HG02970 (cell line): Measurements from ENCODE around the gene ARFGEF2.
"Not testable (repeated sequence)": the region's sequence is repeated elsewhere in the genome, so short reads cannot be mapped to it uniquely, and the experiment has no call there.

Source experiments
- ATAC-seq: cut with Tn5 transposase; IDR thresholded peaks from one replicate; pipeline ENCODE4 v1.9.1; 2021; ENCODE audit warnings: mild to moderate bottlenecking, moderate library complexity, moderate number of reproducible peaks; ENCODE audit not compliant: unreplicated experiment, low FRiP score

Gene ARFGEF2

DNA sequence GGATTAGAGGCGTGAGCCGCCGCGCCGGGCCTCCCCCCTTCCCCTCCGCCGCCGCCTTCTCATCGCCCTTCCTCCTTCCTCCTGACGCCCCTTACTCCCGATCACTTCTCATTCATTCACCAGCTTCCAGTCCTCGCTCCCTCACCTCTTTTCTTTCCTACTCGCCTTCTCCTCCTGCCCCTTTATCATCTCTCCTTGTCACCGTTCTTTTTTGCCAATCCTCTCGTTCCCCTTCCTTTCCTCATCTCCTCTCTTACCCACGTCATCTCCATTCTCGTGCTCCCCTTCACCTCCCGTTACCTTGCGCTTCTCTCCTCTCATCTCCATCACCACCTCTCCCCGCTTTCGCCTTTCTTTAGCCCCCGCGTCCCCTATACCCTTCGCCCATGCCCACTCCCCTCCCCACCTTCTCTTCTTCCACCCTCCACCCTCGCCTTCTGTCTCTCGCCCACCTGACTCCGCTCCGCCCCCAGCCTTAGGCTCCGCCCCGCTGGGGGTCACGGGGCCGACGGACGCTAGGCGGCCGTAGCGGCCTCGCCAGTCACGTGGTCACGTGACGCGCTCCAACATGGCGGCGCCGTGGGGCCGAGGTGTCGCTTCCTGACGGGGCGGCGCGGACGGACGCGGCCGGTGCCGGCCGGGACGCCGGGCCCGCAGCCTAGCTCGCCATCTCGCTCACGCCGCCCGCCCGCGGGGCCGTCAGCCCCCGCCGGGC, at the start of gene ARFGEF2:
TSS of gene ARFGEF2 (plus strand) at position 544 of the 715 bp plus-strand sequence. CDS start 179 bp downstream, outside the sequence.
- ATAC-seq = peak; percentile 90

DNA sequence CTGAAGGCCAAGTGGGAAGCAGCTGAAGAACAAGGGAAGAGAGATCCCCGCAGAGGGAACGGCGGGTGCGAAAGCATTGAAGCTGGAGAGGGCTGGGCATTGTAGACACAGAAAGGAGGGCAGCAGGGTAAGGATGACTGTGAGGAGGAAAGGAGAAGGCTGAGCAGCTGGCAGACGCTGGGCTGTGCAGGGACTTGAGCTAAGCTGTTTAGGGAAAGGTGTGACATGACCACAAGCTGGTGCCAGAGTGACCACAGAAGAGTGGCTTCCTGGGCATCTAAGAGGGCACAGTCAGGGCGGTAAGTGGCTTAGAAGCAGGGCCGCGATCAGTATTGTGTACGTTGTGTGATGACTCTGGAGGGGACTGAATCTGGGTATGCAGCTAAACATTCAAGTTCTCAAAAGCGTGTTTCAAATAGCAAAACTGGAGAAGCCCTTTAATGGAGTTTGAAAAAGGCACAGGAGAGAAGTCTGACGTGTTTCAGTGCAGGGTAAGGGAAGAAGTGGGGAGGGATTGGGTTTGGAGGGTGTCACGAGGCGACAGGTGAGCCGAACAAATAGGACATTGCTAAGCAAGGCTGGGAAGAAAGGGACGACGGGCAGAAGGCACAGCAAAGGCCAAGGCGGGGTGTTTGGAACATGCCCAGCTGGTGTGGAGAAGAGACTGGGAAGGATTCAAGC, 46.1 kb upstream of the ARFGEF2 start:
- ATAC-seq = no peak

DNA sequence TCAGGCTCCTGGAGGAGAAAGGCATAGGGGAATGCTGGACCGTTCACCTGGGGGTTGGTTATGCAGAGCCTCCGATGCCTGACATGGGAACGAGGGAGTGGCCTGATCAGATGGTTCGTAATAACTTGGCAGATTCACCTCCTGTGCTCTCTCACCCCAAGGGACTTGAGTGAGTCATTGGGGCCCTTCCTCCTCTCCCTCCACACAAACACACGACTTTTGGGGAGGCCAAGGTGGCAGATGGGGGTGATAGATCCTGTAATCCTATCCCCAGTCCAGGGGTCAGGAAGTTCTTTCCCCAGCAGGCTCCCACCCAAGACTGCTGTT, 45.6 kb upstream of the ARFGEF2 start:
- no peak for ATAC-seq

DNA sequence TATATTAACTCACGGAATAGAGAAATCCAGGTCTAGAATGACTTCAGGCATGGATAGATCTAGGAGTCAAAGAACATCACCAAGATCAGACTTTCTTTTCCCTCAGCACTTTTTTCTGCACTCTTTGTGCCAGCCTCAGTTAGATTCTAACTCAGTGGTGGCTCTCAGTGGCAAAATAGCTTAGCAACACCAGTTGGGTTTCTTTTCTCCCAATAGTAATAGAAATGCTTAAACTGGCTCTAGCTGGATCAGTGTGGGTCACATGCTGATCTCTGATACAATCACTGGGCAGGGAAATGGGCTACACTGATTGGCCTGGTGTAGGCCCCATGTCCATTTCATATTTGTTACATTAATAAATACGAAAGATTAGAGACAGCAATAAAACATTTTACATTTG, 44.2 kb upstream of the ARFGEF2 start:
- ATAC-seq = no peak

DNA sequence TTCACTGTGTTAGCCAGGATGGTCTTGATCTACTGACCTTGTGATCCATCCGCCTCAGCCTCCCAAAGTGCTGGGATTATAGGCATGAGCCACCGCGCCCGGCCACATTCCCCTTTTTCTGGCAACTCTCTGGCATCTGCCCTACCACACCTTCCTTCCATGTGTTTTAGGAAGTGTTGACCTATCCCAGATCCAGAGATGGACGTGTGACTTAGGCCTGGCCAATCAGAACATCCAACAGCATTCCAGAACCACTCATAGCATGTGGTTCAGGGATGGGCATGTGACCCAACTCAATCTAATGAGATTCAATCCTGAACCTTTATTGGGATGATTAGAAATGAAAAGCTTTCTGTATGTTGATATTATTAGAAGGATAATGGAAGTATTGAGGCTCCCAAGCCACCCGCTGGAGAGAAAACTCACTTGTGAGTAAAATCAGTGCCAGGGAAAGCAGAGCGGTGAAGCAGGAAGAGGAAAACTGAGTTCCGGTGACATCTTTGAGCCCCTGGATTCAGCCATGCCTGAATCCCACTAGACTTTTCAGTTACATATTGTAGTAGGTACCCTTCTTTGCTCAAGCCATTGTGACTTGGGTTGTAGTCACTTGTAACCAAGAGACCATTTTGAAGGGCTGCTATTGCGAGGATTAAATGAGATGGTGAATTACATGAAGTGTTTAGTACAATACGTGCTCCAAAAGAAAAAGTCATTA, 42.8 kb upstream of the ARFGEF2 start:
- ATAC-seq = no peak

DNA sequence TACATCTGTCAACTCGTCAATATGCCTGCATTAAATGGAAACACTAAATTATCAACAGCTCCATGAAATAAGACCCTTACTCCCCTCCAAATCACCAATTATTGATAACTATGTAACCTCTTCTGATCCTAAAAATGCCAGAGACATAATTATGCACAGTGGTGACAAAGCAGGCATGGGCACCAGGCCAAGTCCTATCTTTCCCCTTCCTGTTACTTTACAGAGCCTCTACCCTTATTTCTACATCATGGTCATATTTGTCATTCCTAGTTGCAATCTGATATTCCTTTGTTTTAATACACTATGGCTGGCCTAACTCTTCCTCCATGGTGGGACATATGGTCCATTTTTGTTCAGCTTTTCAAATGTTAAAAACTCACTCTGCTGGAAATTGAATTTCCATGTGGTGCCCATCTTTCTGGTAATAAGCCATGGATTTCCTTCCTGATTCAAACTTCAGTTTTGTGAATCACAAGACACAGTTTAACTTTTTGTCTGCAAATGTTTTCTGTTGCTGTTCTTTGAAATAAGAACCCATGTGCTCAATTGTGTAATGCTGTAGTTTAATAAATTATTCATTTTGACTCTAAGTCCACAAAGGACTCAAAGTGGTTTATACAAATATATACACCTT, 41.8 kb upstream of the ARFGEF2 start:
- ATAC-seq = no peak

DNA sequence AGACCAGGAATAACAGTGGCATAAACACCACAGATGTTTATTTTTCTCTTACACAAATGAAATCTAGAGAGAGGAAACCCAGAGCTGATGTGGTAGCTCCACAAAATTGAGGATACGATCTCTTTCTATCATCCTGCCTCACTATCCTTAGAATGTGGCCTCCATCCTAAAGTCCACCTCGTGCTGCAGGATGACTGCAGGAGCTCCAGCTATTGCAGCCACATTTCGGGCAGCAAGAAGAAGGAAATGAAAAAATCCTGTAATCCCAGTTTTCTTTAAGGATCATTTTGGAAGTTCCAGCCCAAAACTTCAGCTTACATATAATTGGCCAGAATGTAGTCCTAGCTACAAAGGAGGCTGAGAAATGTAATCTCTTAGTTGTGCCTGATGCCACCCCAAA, 41.2 kb upstream of the ARFGEF2 start:
- ATAC-seq = no peak

DNA sequence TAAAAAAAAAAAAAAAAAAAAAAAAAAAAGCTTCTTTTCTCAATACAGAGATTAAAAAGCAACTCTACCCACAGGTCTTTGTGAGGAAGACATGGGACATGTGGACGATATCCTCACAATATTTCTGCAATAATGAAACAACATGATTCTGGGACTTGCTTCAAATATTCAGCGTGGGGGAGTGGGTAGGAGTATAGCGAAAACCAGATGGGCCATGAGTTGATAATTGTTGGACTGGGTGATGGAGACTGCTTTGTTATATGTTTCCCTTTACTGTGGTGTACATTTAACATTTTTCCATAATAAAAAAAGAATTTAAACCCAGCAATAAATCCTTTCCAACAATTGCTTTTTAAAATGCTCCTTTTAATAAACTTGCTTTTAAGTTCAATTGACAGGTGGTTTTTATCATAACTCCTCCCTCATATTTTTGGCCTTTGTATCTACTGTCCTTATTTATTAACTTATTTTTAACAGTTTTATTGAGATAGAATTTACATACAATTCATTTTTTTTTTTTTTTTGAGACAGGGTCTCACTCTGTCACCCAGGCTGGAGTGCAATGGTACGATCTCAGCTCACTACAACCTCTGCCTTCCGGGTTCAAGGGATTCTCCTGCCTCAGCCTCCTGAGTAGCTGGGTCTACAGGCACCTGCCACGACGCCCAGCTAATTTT, 40.4 kb upstream of the ARFGEF2 start:
- no peak for ATAC-seq

DNA sequence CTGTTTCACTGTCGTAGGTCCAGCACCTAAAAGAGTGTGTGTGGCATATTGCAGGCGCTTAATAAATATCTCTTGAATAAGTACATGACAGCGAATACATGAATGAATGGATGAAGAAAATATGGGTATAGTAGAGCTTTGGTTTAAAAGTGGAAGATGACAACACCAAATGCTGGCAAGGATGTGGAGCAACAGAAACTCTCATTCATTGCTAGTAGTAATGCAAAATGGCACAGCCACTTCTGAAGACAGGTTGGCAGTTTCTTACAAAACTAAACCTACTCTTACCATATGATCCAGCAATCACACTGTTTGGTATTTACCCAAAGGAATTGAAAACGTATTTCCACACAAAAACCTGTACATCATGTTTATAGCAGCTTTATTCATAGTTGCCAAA, 36.3 kb upstream of the ARFGEF2 start:
- ATAC-seq = no peak

DNA sequence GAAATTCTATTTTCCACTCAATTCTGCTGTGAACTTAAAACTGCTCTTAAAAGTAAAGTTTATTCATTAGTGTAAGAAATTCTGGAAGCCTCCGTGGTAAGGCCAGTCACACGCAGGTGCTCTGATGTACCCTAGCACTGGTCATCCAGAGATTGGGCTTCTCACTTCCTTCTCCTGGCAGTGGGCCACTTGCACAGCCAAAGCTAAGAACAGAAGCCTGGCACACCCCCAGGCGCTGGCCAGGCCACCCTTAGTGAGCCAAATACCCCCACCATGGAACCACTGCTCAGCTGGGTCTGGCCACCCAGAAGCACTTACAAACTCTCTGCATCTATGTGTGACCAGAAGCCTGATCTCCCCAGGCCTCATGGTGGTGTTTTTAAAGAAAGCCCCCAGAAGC, 35.3 kb upstream of the ARFGEF2 start:
- no peak for ATAC-seq

DNA sequence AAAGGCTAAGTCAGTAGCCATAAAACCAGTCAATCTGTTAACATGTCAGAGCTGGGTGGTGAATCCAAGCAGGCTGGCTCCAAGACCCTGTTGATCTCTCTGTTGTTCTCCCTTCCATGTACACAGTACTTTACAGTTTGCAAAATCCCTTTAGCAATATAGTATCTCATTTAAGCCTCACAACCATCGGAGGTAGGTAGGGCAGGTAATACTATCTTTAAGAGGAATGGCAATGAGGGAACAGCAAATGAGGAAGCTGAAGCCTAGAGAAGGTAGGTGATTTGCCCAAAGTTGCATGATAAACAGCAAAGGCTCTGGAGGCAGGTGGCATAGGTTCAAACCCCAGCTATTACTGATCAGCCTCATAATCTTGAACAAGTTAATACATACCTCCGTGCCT, 34.7 kb upstream of the ARFGEF2 start:
- no peak for ATAC-seq

DNA sequence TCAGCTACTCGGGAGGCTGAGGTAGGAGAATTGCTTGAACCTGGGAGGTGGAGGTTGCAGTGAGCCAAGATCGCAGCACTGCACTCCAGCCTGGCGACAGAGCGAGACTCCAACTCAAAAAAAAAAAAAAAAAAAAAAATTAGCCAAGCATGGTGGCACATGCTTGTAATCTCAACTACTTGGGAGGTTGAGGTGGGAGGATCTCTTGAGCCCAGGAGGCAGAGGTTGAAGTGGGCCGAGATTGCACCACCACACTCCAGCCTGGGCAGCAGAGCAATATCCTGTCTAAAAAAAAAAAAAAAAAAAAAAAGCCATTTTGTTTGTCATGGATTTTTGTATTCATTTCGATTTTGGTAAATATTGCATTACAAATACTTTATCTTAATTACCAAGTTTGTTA, 33.0 kb upstream of the ARFGEF2 start:
- ATAC-seq = not testable (repeated sequence)

DNA sequence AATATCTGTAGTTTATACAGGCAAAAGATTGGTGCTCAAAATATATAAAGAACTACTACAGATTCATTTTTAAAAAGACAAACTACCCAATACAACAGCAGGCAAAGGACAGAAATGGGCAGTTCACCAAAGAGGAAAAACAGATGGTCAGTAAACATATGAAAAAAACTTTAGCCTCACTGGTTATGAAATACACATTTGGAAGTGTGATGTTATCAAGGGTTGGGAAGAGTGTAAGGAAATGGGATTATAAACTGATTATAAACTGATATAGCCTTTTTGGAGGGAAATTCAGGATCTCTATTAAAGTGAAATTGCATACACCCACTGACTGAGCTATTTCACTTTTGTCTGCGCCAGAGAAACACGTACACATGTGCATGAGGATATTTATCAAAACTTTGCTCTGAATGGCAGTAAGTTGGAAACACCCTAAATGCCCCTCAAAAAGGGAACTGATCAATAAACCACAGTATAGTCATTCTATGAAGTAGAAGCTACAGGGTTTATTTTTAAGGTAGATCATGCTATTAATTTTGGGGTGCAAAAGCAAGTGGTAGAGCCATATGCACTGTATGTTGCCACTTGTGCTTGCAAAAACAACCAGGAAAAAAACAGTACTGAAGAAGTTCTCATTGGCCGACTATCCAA, 32.2 kb upstream of the ARFGEF2 start:
- no peak for ATAC-seq

DNA sequence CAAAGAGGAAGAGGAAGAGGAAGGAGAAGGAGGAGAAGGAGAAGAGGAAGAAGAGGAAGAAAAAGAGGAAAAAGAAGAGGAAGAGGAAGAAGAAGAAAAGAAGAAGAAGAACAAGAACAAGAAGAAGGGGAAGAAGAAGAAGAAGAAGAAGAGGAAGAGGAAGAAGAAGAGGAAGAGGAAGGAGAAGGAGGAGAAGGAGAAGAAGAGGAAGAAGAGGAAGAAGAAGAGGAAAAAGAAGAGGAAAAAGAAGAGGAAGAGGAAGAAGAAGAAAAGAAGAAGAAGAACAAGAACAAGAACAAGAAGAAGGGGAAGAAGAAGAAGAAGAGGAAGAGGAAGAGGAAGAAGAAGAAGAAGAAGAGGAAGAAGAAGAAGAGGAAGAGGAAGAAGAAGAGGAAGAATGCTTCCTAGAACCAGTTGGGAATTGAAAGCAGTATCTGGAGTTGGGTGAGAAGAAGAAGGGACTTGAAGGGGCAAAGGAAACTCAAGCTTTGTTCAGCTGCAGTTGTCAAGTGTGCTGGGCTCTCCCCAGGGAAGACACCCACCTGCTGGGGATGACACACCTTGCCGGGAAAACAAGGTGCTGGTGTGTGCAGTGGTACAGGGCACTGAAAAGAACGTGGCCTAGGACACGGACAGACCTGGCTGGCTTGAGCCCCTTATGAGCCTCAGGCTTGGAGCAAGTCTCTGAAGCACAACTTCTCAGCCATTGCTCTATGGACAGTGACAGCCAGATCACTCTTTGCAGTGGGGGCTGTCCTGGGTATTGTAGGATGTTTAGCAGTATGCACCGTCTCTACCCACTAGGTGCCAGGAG, 30.1 kb upstream of the ARFGEF2 start:
- no peak for ATAC-seq

DNA sequence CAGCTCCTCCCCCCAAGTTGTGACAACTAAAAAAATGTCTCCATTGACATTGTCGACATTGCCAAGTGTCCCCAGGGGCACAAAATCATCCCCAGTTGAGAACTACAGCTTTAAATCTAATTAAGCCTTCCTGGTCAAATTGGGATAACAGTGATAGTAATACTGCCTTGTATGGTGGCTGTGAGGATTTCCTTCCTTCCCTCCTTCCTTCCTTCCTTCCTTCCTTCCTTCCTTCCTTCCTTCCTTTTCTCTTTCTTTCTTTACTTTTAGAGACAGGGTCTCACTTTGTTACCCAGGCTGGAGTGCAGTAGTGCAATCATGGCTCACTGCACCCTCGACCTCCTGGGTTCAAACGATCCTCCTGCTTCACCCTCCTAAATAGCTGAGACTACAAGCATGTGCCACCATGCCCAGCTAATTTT, 29.5 kb upstream of the ARFGEF2 start:
- no peak for ATAC-seq

DNA sequence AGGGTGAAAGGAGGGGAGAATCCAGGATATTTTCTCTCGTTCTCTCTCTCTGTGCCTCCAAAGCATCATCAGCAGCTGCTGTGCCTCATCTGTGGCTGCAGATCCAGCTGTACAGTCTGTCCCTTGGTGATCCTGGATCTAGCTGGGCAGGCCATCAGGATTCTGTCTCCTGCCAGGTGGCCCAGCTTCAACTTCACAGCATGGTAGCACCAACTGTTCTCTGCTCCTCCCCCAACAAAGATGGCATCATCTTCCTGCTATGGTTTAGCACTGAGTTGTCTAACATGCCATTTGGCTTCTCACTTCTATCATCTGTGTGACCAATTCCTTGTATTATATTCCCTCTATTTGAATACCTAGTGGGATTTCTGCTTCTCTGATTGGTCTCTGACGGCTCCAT, 28.6 kb upstream of the ARFGEF2 start:
- no peak for ATAC-seq

DNA sequence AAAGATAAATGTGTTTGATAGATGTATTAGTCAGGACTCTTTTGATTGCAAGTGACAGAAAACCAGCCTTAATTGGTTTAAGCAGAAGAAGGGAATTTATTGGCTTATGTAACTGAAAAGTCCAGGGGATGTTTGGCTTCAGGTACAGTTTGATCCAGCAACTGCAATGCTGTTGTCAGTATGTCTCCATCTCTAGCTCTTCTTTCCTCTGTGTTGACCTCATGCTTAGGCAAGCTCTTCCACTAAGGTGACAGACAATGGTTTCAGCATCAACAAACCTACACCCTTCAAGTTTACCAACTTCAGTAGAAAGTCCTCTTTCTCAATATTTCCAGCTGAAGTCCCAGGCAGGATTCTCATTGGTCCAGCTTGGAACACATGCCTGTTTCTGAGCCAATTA, 28.1 kb upstream of the ARFGEF2 start:
- ATAC-seq = no peak

DNA sequence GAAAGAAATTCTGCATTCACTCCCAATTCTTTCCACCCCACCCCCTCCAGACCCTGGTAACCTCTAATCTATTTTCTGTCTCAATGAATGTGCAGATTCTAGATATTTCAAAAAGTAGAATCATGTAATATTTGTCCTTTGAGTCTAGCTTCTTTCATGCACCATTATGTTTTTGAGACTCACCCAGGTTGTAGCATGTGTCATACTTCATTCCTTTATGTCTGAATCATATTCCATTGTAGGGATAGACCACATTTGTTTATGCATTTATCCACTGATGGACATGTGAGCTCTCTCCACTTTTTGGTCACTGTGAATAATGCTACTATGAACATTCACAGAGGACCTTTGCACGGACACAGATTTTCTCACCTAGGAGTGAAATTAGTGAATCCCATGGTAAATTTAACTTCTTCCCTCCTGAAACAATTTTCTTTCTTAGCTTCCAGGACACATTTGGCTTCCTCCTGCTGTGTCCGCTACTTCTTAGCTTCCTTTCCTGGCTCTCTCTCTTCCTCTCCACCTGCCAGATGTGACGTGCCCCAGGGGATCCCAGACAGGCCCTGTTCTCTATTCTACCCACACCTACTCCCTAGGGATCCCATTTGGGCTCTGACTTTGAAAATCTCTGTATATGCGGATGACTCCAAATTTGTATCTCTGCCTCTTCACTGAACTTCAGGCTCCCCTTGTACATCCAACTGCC, 24.1 kb upstream of the ARFGEF2 start:
- ATAC-seq = no peak

DNA sequence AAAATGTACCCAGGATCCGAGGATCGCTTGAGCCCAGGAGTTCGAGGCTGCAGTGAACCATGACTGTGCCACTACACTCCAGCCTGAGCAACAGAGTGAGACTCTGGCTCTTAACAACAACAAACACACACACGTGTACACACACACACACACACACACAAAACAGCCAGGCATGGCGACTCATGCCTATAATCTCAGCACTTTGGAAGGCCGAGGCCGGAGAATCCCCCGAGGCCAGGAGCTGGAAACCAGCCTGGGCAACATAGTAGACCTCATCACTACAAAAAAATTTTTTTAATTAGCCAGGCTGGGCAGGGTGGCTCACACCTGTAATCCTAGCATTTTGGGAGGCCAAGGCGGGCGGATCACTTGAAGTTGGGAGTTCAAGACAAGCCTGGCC, 23.3 kb upstream of the ARFGEF2 start:
- ATAC-seq = no peak
